HepG2 (cell line): ENCODE data around the gene RBM12. TPM values are rescaled to one million over a fixed set of nuclear protein-coding genes. Genes with fewer than 3 reads are reported as not detected.

ENCODE experiments used
- AHR ChIP-seq: IDR thresholded peaks from 2 replicates; pipeline ENCODE4 v1.6.1; 2018; ENCODE audit warnings: missing genetic modification reagents, missing compliant biosample characterization
- ATRX ChIP-seq: sonication (generic); formaldehyde crosslinking; IDR thresholded peaks from 2 replicates; pipeline ENCODE4 v1.4.0; 2020; ENCODE audit warnings: missing genetic modification reagents, borderline replicate concordance
- HNF4G ChIP-seq, 2 experiments: sonication (generic) in 1 of 2; formaldehyde crosslinking in 1 of 2; IDR thresholded peaks; 2 replicates each; pipeline versions ENCODE4 v1.4.0 to v1.6.1; 2011 to 2020; ENCODE audit warnings: borderline replicate concordance in 2 of 2, low read depth in 2 of 2, mild to moderate bottlenecking in 2 of 2, low read length in 1 of 2, missing genetic modification reagents in 1 of 2, moderate library complexity in 1 of 2
- JUND ChIP-seq: sonication (generic); formaldehyde crosslinking; IDR thresholded peaks from 2 replicates; pipeline ENCODE4 v1.8.0; 2022; ENCODE audit warnings: mild to moderate bottlenecking, missing genetic modification reagents
- MTF2 ChIP-seq: sonication (generic); formaldehyde crosslinking; IDR thresholded peaks from 2 replicates; pipeline ENCODE4 v1.5.0; 2020; ENCODE audit warnings: missing genetic modification reagents, borderline replicate concordance
- SIX4 ChIP-seq: sonication (generic); formaldehyde crosslinking; IDR thresholded peaks from 2 replicates; pipeline ENCODE4 v1.4.0; 2020; ENCODE audit warnings: missing genetic modification reagents
- TP53 ChIP-seq: sonication (generic); formaldehyde crosslinking; conservative IDR thresholded peaks from 2 replicates; pipeline ENCODE4 v1.4.0; 2020; ENCODE audit warnings: missing genetic modification reagents
- ZNF225 ChIP-seq: sonication (generic); formaldehyde crosslinking; IDR thresholded peaks from 2 replicates; pipeline ENCODE4 v1.4.0; 2020; ENCODE audit warnings: mild to moderate bottlenecking, missing genetic modification reagents
- ZNF556 ChIP-seq: sonication (generic); formaldehyde crosslinking; IDR thresholded peaks from 2 replicates; pipeline ENCODE4 v1.4.0; 2020; ENCODE audit warnings: mild to moderate bottlenecking, missing genetic modification reagents, borderline replicate concordance
- polyA plus RNA-seq, 8 experiments: library from polyadenylated mRNA; depleted of rRNA in 3 of 8; stranded (reverse) in 7 of 8; unstranded in 1 of 8; fragments of >200 nt; fragmentation: Illumina TruSeq in 4 of 8; extraction: Trizol in 4 of 8; gene quantifications; 2 replicates each; pipeline versions ENCODE4 v1.2.1 to v1.2.3, GENCODE V29; 2011 to 2016; ENCODE audit warnings: low read depth in 4 of 8, missing spikeins in 1 of 8, mixed read lengths in 1 of 8; ENCODE audit not compliant: insufficient read depth in 1 of 8
- total RNA-seq, 5 experiments: library from RNA; depleted of rRNA; stranded (reverse); fragments of >200 nt; fragmentation: Illumina TruSeq; extraction: Trizol; gene quantifications; 2 replicates each; pipeline ENCODE4 v1.2.3, GENCODE V29; 2016; ENCODE audit warnings: low read depth in 1 of 5
- TF ChIP-seq, protein P1 (sequence below): sonication (generic); formaldehyde crosslinking; IDR thresholded peaks from 2 replicates; pipeline ENCODE4 v1.5.1; 2020; ENCODE audit warnings: mild to moderate bottlenecking, missing genetic modification reagents, borderline replicate concordance
- TF ChIP-seq, protein P2 (sequence below): sonication (generic); formaldehyde crosslinking; IDR thresholded peaks from 2 replicates; pipeline ENCODE4 v1.4.0; 2020; ENCODE audit warnings: missing genetic modification reagents
- TF ChIP-seq, protein P3 (sequence below): sonication (generic); formaldehyde crosslinking; IDR thresholded peaks from 2 replicates; pipeline ENCODE4; 2020; ENCODE audit warnings: missing genetic modification reagents, mild to moderate bottlenecking, borderline replicate concordance
- TF ChIP-seq, protein P4 (sequence below): sonication (generic); formaldehyde crosslinking; conservative IDR thresholded peaks from 2 replicates; pipeline ENCODE4 v1.8.0; 2022; ENCODE audit warnings: mild to moderate bottlenecking, moderate library complexity, missing genetic modification reagents

Gene RBM12
- total and polyA plus RNA-seq, 2 of the 13 experiments (the other 11 are each of a cell fraction or from before 2014, with no cell fraction given): 97.9 to 104 TPM

DNA sequence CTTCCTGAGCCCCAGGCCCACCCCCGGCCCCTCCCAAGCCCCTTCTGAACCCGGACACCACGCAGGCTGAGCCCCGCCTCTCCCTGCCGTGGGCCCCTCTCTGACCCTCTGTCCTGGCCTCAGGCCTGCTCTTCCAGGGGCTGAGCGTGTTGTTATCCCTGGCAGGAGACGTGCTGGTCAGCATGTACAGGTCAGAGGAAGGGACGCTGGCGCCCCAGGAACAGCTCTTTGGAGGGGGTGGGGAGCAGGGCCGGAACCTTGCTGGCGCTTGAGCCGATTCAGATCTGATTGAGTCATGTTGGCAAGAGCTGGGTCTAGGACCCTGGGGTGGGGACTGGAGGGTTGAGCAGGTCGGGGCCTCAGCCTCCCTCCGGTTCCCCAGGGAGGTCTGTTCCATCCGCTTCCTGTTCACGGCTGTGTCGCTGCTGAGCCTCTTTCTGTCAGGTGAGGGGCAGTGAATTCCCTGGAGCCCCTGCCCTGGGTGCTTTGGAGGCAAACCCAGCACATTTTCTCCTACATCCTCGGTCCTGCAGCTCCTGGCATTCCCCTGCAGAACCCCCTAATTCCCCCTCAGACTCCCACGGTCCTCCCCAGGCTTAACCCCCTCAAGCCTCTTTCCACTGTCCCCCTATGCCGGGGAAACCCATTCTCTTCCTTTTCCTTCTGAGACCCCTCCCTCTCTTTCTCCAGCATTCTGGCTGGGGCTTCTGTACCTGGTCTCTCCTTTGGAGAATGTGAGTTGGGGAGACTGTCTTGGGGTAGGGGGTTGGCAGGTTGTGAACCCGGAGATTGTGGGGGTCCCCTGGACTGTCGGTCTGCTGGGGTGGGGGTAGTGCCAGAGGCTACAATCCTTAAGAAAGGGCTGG lies 47.1 kb downstream of the RBM12 start (continued):
- TF ChIP-seq, protein P1, sequence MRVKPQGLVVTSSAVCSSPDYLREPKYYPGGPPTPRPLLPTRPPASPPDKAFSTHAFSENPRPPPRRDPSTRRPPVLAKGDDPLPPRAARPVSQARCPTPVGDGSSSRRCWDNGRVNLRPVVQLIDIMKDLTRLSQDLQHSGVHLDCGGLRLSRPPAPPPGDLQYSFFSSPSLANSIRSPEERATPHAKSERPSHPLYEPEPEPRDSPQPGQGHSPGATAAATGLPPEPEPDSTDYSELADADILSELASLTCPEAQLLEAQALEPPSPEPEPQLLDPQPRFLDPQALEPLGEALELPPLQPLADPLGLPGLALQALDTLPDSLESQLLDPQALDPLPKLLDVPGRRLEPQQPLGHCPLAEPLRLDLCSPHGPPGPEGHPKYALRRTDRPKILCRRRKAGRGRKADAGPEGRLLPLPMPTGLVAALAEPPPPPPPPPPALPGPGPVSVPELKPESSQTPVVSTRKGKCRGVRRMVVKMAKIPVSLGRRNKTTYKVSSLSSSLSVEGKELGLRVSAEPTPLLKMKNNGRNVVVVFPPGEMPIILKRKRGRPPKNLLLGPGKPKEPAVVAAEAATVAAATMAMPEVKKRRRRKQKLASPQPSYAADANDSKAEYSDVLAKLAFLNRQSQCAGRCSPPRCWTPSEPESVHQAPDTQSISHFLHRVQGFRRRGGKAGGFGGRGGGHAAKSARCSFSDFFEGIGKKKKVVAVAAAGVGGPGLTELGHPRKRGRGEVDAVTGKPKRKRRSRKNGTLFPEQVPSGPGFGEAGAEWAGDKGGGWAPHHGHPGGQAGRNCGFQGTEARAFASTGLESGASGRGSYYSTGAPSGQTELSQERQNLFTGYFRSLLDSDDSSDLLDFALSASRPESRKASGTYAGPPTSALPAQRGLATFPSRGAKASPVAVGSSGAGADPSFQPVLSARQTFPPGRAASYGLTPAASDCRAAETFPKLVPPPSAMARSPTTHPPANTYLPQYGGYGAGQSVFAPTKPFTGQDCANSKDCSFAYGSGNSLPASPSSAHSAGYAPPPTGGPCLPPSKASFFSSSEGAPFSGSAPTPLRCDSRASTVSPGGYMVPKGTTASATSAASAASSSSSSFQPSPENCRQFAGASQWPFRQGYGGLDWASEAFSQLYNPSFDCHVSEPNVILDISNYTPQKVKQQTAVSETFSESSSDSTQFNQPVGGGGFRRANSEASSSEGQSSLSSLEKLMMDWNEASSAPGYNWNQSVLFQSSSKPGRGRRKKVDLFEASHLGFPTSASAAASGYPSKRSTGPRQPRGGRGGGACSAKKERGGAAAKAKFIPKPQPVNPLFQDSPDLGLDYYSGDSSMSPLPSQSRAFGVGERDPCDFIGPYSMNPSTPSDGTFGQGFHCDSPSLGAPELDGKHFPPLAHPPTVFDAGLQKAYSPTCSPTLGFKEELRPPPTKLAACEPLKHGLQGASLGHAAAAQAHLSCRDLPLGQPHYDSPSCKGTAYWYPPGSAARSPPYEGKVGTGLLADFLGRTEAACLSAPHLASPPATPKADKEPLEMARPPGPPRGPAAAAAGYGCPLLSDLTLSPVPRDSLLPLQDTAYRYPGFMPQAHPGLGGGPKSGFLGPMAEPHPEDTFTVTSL: peak; percentile 5; the same call in 1 of the 2 replicates
- TF ChIP-seq HNF4G (IDR thresholded peaks at IDR 0.05; ENCODE audit: borderline replicate concordance, low read depth, low read length) (no peak), HNF4G (CRISPR knock-in tag; IDR thresholded peaks at IDR 0.05; ENCODE audit: borderline replicate concordance, low read depth) (0 out of 2 replicates have a peak, but pooled peaks have one; percentile 66), ZNF225 (CRISPR knock-in tag) (no peak; the same call in 1 of the 2 replicates), SIX4 (CRISPR knock-in tag) (no peak), TP53 (CRISPR knock-in tag) (no peak; the same call in 1 of the 2 replicates), AHR (CRISPR knock-in tag) (peak; percentile 95), ATRX (no peak), ZNF556 (no peak), JUND (CRISPR knock-in tag) (peak; percentile 44; the same call in 1 of the 2 replicates), MTF2 (CRISPR knock-in tag) (no peak)
- TF ChIP-seq, protein P2, sequence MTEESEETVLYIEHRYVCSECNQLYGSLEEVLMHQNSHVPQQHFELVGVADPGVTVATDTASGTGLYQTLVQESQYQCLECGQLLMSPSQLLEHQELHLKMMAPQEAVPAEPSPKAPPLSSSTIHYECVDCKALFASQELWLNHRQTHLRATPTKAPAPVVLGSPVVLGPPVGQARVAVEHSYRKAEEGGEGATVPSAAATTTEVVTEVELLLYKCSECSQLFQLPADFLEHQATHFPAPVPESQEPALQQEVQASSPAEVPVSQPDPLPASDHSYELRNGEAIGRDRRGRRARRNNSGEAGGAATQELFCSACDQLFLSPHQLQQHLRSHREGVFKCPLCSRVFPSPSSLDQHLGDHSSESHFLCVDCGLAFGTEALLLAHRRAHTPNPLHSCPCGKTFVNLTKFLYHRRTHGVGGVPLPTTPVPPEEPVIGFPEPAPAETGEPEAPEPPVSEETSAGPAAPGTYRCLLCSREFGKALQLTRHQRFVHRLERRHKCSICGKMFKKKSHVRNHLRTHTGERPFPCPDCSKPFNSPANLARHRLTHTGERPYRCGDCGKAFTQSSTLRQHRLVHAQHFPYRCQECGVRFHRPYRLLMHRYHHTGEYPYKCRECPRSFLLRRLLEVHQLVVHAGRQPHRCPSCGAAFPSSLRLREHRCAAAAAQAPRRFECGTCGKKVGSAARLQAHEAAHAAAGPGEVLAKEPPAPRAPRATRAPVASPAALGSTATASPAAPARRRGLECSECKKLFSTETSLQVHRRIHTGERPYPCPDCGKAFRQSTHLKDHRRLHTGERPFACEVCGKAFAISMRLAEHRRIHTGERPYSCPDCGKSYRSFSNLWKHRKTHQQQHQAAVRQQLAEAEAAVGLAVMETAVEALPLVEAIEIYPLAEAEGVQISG (CRISPR knock-in tag): peak; percentile 45; the same call in 1 of the 2 replicates
- TF ChIP-seq, protein P3, sequence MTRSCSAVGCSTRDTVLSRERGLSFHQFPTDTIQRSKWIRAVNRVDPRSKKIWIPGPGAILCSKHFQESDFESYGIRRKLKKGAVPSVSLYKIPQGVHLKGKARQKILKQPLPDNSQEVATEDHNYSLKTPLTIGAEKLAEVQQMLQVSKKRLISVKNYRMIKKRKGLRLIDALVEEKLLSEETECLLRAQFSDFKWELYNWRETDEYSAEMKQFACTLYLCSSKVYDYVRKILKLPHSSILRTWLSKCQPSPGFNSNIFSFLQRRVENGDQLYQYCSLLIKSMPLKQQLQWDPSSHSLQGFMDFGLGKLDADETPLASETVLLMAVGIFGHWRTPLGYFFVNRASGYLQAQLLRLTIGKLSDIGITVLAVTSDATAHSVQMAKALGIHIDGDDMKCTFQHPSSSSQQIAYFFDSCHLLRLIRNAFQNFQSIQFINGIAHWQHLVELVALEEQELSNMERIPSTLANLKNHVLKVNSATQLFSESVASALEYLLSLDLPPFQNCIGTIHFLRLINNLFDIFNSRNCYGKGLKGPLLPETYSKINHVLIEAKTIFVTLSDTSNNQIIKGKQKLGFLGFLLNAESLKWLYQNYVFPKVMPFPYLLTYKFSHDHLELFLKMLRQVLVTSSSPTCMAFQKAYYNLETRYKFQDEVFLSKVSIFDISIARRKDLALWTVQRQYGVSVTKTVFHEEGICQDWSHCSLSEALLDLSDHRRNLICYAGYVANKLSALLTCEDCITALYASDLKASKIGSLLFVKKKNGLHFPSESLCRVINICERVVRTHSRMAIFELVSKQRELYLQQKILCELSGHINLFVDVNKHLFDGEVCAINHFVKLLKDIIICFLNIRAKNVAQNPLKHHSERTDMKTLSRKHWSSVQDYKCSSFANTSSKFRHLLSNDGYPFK: peak; percentile 75; the same call in 1 of the 2 replicates
- TF ChIP-seq, protein P4, sequence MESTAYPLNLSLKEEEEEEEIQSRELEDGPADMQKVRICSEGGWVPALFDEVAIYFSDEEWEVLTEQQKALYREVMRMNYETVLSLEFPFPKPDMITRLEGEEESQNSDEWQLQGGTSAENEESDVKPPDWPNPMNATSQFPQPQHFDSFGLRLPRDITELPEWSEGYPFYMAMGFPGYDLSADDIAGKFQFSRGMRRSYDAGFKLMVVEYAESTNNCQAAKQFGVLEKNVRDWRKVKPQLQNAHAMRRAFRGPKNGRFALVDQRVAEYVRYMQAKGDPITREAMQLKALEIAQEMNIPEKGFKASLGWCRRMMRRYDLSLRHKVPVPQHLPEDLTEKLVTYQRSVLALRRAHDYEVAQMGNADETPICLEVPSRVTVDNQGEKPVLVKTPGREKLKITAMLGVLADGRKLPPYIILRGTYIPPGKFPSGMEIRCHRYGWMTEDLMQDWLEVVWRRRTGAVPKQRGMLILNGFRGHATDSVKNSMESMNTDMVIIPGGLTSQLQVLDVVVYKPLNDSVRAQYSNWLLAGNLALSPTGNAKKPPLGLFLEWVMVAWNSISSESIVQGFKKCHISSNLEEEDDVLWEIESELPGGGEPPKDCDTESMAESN (CRISPR knock-in tag): peak; percentile 87
